ENCODE results near the gene ELF4. TPM values are rescaled to one million over a fixed set of nuclear protein-coding genes. Genes with fewer than 3 reads are reported as not detected.
A peak's percentile ranks its signal among the peaks of the same experiment; 100 is the strongest.

Gene ELF4
- total RNA-seq, 6 experiments from 2014 or later = 21.9 to 35.9 (median 31.4) TPM

GRCh38 chrX:130105244-130105643 is 5.1 kb downstream of the ELF4 start:
- Mint-ChIP-seq H3K27me3 (ENCODE audit: insufficient read depth) (no peaks in the 10 kb centered on the region), H3K9me3 (no peaks in the 10 kb centered on the region), H3K27ac (no peak overlapping the region), H3K4me3 (no peak overlapping the region), H3K36me3 (ENCODE audit: low read depth) (peaks cover 4% of the 10 kb centered on the region; the same call in 1 of the 2 replicates), H3K4me1 (ENCODE audit: low read depth) (peaks cover 50% of the 10 kb centered on the region)
- TF ChIP-seq CTCF (IDR thresholded peaks at IDR 0.05) = no peak
- no peak for DNase-seq

- Mint-ChIP-seq H3K27ac (no peak overlapping the region), H3K4me1 (ENCODE audit: low read depth) (peaks cover 56% of the 10 kb centered on the region)
Measured at GRCh38 chrX:130103605-130104004, 6.7 kb downstream of the ELF4 start.

GRCh38 chrX:130100180-130100579 is 10.1 kb downstream of the ELF4 start:
- TF ChIP-seq CTCF (IDR thresholded peaks at IDR 0.05) = no peak
- H3K36me3 Mint-ChIP-seq (ENCODE audit: low read depth) = peaks cover 4% of the 10 kb centered on the region; the same call in 1 of the 2 replicates
- DNase-seq = peak; percentile 12
- no peaks in the 10 kb centered on the region for H3K27me3 Mint-ChIP-seq (ENCODE audit: insufficient read depth)
- H3K4me3 Mint-ChIP-seq = no peak overlapping the region
- no peaks in the 10 kb centered on the region for H3K9me3 Mint-ChIP-seq
- peaks cover 30% of the 10 kb centered on the region for H3K4me1 Mint-ChIP-seq (ENCODE audit: low read depth)
- peak overlapping the region; percentile 64 for H3K27ac Mint-ChIP-seq

More at GRCh38 chrX:130103605-130104004, 6.7 kb downstream of the ELF4 start:
- Mint-ChIP-seq H3K36me3 (ENCODE audit: low read depth) (peaks cover 4% of the 10 kb centered on the region; the same call in 1 of the 2 replicates), H3K27me3 (ENCODE audit: insufficient read depth) (no peaks in the 10 kb centered on the region), H3K4me3 (no peak overlapping the region), H3K9me3 (no peaks in the 10 kb centered on the region)
- no peak for DNase-seq
- TF ChIP-seq CTCF (IDR thresholded peaks at IDR 0.05) = no peak

GRCh38 chrX:130098210-130098552 is 12.1 kb downstream of the ELF4 start:
- DNase-seq = no peak
- TF ChIP-seq CTCF (IDR thresholded peaks at IDR 0.05) = no peak
- Mint-ChIP-seq H3K27me3 (ENCODE audit: insufficient read depth) (no peaks in the 10 kb centered on the region), H3K9me3 (no peaks in the 10 kb centered on the region), H3K27ac (peak overlapping the region; percentile 24; the same call in 1 of the 2 replicates), H3K36me3 (ENCODE audit: low read depth) (peaks cover 4% of the 10 kb centered on the region; the same call in 1 of the 2 replicates), H3K4me1 (ENCODE audit: low read depth) (peaks cover 20% of the 10 kb centered on the region), H3K4me3 (no peak overlapping the region)

GRCh38 chrX:130097507-130098209 is 12.6 kb downstream of the ELF4 start:
- H3K4me1 Mint-ChIP-seq (ENCODE audit: low read depth) = peaks cover 17% of the 10 kb centered on the region
- DNase-seq = no peak
- no peaks in the 10 kb centered on the region for H3K9me3 Mint-ChIP-seq
- peaks cover 4% of the 10 kb centered on the region; the same call in 1 of the 2 replicates for H3K36me3 Mint-ChIP-seq (ENCODE audit: low read depth)
- no peak overlapping the region for H3K27ac Mint-ChIP-seq
- H3K4me3 Mint-ChIP-seq = no peak overlapping the region
- H3K27me3 Mint-ChIP-seq (ENCODE audit: insufficient read depth) = no peaks in the 10 kb centered on the region
- TF ChIP-seq CTCF (IDR thresholded peaks at IDR 0.05) = no peak

Data from HFFc6 (cell line).